Measurements from ENCODE around the gene ITGA3. TPM values are rescaled to one million over a fixed set of nuclear protein-coding genes. Genes with fewer than 3 reads are reported as not detected.
A peak's percentile ranks its signal among the peaks of the same experiment; 100 is the strongest.

The ITGA3 gene
- total and polyA plus RNA-seq, 2 of the 13 experiments (the other 11 are each of a cell fraction or from before 2014, with no cell fraction given): 0.48 to 0.69 TPM

GRCh38 chr17:50079334-50080095, 23.6 kb downstream of the ITGA3 start (continued):
- no peak for TF ChIP-seq AHDC1 (CRISPR knock-in tag; IDR thresholded peaks at IDR 0.05; ENCODE audit: borderline replicate concordance)
- TF ChIP-seq, protein P1, sequence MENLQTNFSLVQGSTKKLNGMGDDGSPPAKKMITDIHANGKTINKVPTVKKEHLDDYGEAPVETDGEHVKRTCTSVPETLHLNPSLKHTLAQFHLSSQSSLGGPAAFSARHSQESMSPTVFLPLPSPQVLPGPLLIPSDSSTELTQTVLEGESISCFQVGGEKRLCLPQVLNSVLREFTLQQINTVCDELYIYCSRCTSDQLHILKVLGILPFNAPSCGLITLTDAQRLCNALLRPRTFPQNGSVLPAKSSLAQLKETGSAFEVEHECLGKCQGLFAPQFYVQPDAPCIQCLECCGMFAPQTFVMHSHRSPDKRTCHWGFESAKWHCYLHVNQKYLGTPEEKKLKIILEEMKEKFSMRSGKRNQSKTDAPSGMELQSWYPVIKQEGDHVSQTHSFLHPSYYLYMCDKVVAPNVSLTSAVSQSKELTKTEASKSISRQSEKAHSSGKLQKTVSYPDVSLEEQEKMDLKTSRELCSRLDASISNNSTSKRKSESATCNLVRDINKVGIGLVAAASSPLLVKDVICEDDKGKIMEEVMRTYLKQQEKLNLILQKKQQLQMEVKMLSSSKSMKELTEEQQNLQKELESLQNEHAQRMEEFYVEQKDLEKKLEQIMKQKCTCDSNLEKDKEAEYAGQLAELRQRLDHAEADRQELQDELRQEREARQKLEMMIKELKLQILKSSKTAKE (CRISPR knock-in tag; IDR thresholded peaks at IDR 0.05; ENCODE audit: borderline replicate concordance): no peak
- no peak for TF ChIP-seq ZFP1 (CRISPR knock-in tag; IDR thresholded peaks at IDR 0.05)
- no peak for TF ChIP-seq NR2F1 (CRISPR knock-in tag; IDR thresholded peaks at IDR 0.05)
- TF ChIP-seq MXD3 (CRISPR knock-in tag; IDR thresholded peaks at IDR 0.05): no peak
- TF ChIP-seq FOXJ3 (CRISPR knock-in tag; IDR thresholded peaks at IDR 0.05; ENCODE audit: borderline replicate concordance): no peak
- no peak for TF ChIP-seq MBD4 (IDR thresholded peaks at IDR 0.05; ENCODE audit: borderline replicate concordance, low read length)
- no peak for TF ChIP-seq ZNF207 (IDR thresholded peaks at IDR 0.05; ENCODE audit: borderline replicate concordance)
- TF ChIP-seq IRX3 (CRISPR knock-in tag; IDR thresholded peaks at IDR 0.05; ENCODE audit: borderline replicate concordance, low read depth): no peak
- TF ChIP-seq, protein P2, sequence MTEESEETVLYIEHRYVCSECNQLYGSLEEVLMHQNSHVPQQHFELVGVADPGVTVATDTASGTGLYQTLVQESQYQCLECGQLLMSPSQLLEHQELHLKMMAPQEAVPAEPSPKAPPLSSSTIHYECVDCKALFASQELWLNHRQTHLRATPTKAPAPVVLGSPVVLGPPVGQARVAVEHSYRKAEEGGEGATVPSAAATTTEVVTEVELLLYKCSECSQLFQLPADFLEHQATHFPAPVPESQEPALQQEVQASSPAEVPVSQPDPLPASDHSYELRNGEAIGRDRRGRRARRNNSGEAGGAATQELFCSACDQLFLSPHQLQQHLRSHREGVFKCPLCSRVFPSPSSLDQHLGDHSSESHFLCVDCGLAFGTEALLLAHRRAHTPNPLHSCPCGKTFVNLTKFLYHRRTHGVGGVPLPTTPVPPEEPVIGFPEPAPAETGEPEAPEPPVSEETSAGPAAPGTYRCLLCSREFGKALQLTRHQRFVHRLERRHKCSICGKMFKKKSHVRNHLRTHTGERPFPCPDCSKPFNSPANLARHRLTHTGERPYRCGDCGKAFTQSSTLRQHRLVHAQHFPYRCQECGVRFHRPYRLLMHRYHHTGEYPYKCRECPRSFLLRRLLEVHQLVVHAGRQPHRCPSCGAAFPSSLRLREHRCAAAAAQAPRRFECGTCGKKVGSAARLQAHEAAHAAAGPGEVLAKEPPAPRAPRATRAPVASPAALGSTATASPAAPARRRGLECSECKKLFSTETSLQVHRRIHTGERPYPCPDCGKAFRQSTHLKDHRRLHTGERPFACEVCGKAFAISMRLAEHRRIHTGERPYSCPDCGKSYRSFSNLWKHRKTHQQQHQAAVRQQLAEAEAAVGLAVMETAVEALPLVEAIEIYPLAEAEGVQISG (CRISPR knock-in tag; IDR thresholded peaks at IDR 0.05): peak; percentile 58
- TF ChIP-seq, protein P3, sequence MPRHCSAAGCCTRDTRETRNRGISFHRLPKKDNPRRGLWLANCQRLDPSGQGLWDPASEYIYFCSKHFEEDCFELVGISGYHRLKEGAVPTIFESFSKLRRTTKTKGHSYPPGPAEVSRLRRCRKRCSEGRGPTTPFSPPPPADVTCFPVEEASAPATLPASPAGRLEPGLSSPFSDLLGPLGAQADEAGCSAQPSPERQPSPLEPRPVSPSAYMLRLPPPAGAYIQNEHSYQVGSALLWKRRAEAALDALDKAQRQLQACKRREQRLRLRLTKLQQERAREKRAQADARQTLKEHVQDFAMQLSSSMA (CRISPR knock-in tag; IDR thresholded peaks at IDR 0.05): no peak
- no peak for TF ChIP-seq FOXO4 (CRISPR knock-in tag; conservative IDR thresholded peaks at IDR 0.05)
- TF ChIP-seq CREB1 (IDR thresholded peaks at IDR 0.05): no peak
- no peak for TF ChIP-seq CREB1 (CRISPR knock-in tag; IDR thresholded peaks at IDR 0.05)
- TF ChIP-seq HIVEP1 (CRISPR knock-in tag; IDR thresholded peaks at IDR 0.05): no peak
- no peak for TF ChIP-seq BRD4 (CRISPR knock-in tag; IDR thresholded peaks at IDR 0.05)
